H9 (cell line): ENCODE results near the gene ZFAND5. TPM values are rescaled to one million over a fixed set of nuclear protein-coding genes. Genes with fewer than 3 reads are reported as not detected.

Experiments used
- DNase-seq: peaks from one replicate; pipeline ENCODE4 v3.0.0-alpha.2; 2017
- H2AFZ ChIP-seq: one replicate; pipeline ENCODE4 v1.6.1; 2013; ENCODE audit warnings: mild to moderate bottlenecking, low read length, control low read depth, moderate library complexity
- H2AK5ac ChIP-seq: 2 replicates; pipeline ENCODE4 v1.6.1; 2013; ENCODE audit warnings: low read length, control low read depth, mixed read lengths; ENCODE audit not compliant: insufficient read length
- H2BK120ac ChIP-seq: one replicate; pipeline ENCODE4 v1.6.1; 2013; ENCODE audit warnings: low read depth, mild to moderate bottlenecking, low read length, control low read depth, inconsistent platforms; ENCODE audit not compliant: poor library complexity, severe bottlenecking
- H2BK12ac ChIP-seq: 2 replicates; pipeline ENCODE4 v1.6.1; 2013; ENCODE audit warnings: low read length, control low read depth, mixed read lengths, low read depth; ENCODE audit not compliant: insufficient read length
- H2BK15ac ChIP-seq: 2 replicates; pipeline ENCODE4 v1.6.1; 2013; ENCODE audit warnings: low read depth, low read length, control low read depth
- H2BK20ac ChIP-seq: one replicate; pipeline ENCODE4 v1.6.1; 2013; ENCODE audit warnings: low read depth, mild to moderate bottlenecking, low read length, control low read depth, inconsistent platforms; ENCODE audit not compliant: poor library complexity, severe bottlenecking
- H2BK5ac ChIP-seq: 2 replicates; pipeline ENCODE4 v1.6.1; 2013; ENCODE audit warnings: low read length, control low read depth, mixed read lengths; ENCODE audit not compliant: insufficient read length
- H3K14ac ChIP-seq: 2 replicates; pipeline ENCODE4 v1.6.1; 2013; ENCODE audit warnings: low read length, control low read depth; ENCODE audit not compliant: insufficient read depth
- H3K18ac ChIP-seq: 2 replicates; pipeline ENCODE4 v1.6.1; 2013; ENCODE audit warnings: low read depth, mild to moderate bottlenecking, mixed read lengths, low read length, control low read depth; ENCODE audit not compliant: insufficient read length
- H3K23ac ChIP-seq: 2 replicates; pipeline ENCODE4 v1.6.1; 2013; ENCODE audit warnings: low read length, control low read depth, mixed read lengths, low read depth; ENCODE audit not compliant: insufficient read length
- H3K23me2 ChIP-seq: 2 replicates; pipeline ENCODE4 v1.6.1; 2013; ENCODE audit warnings: low read depth, mild to moderate bottlenecking, mixed read lengths, low read length, control low read depth; ENCODE audit not compliant: insufficient read length, poor library complexity, severe bottlenecking
- H3K27ac ChIP-seq: 2 replicates; pipeline ENCODE4 v1.5.1; 2013; ENCODE audit warnings: low read length, control low read depth, mixed read lengths, low read depth; ENCODE audit not compliant: insufficient read length
- H3K27me3 ChIP-seq: 2 replicates; pipeline ENCODE4 v1.6.1; 2013; ENCODE audit warnings: low read length, control low read depth, inconsistent platforms; ENCODE audit not compliant: insufficient read depth
- H3K4ac ChIP-seq: 2 replicates; pipeline ENCODE4 v1.6.1; 2013; ENCODE audit warnings: low read depth, mild to moderate bottlenecking, control low read depth, inconsistent platforms, low read length, moderate library complexity
- H3K4me1 ChIP-seq: 2 replicates; pipeline ENCODE4 v1.6.1; 2013; ENCODE audit warnings: low read length, control low read depth, inconsistent platforms; ENCODE audit not compliant: insufficient read depth
- H3K4me2 ChIP-seq: 2 replicates; pipeline ENCODE4 v1.6.1; 2013; ENCODE audit warnings: low read length, control low read depth, mixed read lengths; ENCODE audit not compliant: insufficient read length, insufficient read depth
- H3K56ac ChIP-seq: 2 replicates; pipeline ENCODE4 v1.6.1; 2013; ENCODE audit warnings: low read depth, mild to moderate bottlenecking, mixed read lengths, low read length, control low read depth; ENCODE audit not compliant: insufficient read length
- H3K79me1 ChIP-seq: 2 replicates; pipeline ENCODE4 v1.6.1; 2013; ENCODE audit warnings: low read depth, mild to moderate bottlenecking, moderate library complexity, low read length, control low read depth, inconsistent platforms; ENCODE audit not compliant: insufficient read depth, poor library complexity, severe bottlenecking
- H3K79me2 ChIP-seq: 2 replicates; pipeline ENCODE4 v1.6.1; 2013; ENCODE audit warnings: low read length, control low read depth, inconsistent platforms; ENCODE audit not compliant: insufficient read depth
- H3K9ac ChIP-seq: 2 replicates; pipeline ENCODE4 v1.6.1; 2013; ENCODE audit warnings: low read length, control low read depth, mixed read lengths; ENCODE audit not compliant: insufficient read length; ENCODE audit errors: extremely low read depth
- H3K9me3 ChIP-seq: one replicate; pipeline ENCODE4 v1.6.1; 2013; ENCODE audit warnings: low read depth, low read length, inconsistent platforms; ENCODE audit not compliant: control insufficient read depth
- H3T11ph ChIP-seq: one replicate; pipeline ENCODE4 v1.6.1; 2013; ENCODE audit warnings: mild to moderate bottlenecking, low read length, control low read depth, inconsistent platforms
- H4K20me1 ChIP-seq: one replicate; pipeline ENCODE4 v1.6.1; 2013; ENCODE audit not compliant: control insufficient read depth, insufficient read length, insufficient read depth
- H4K5ac ChIP-seq: 2 replicates; pipeline ENCODE4 v1.6.1; 2013; ENCODE audit warnings: low read depth, mild to moderate bottlenecking, mixed read lengths, low read length, control low read depth; ENCODE audit not compliant: insufficient read length
- H4K8ac ChIP-seq: replicated peaks from 2 replicates; pipeline ENCODE4 v1.6.1; 2013; ENCODE audit warnings: low read length, control low read depth, mixed read lengths, low read depth; ENCODE audit not compliant: insufficient read length
- H4K91ac ChIP-seq: 2 replicates; pipeline ENCODE4 v1.6.1; 2013; ENCODE audit warnings: low read depth, mild to moderate bottlenecking, moderate library complexity, mixed read lengths, low read length, control low read depth; ENCODE audit not compliant: insufficient read length
- H3K27ac Mint-ChIP-seq, 3 experiments: 2 replicates in 2 of 3; 3 replicates in 1 of 3; pipeline ENCODE4 v1.8.0; 2020 to 2021; ENCODE audit warnings: mixed read lengths in 3 of 3, mild to moderate bottlenecking in 1 of 3, moderate library complexity in 1 of 3
- H3K27me3 Mint-ChIP-seq: 2 replicates; pipeline ENCODE4 v1.8.0; 2021; ENCODE audit warnings: low read depth, mild to moderate bottlenecking, moderate library complexity, mixed read lengths
- H3K36me3 Mint-ChIP-seq, 3 experiments: 2 replicates in 2 of 3; 3 replicates in 1 of 3; pipeline ENCODE4 v1.8.0; 2020 to 2021; ENCODE audit warnings: low read depth in 3 of 3, mixed read lengths in 3 of 3; ENCODE audit not compliant: insufficient read depth in 1 of 3
- H3K4me1 Mint-ChIP-seq, 2 experiments: 2 replicates each; pipeline ENCODE4 v1.8.0; 2020; ENCODE audit warnings: mixed read lengths in 2 of 2
- H3K4me3 Mint-ChIP-seq, 2 experiments: 2 replicates in 1 of 2; 3 replicates in 1 of 2; pipeline ENCODE4 v1.8.0; 2020 to 2021; ENCODE audit warnings: mild to moderate bottlenecking in 2 of 2, mixed read lengths in 2 of 2, moderate library complexity in 1 of 2
- H3K9me3 Mint-ChIP-seq, 2 experiments: 2 replicates in 1 of 2; 3 replicates in 1 of 2; pipeline ENCODE4 v1.8.0; 2020; ENCODE audit warnings: mild to moderate bottlenecking in 2 of 2, mixed read lengths in 2 of 2, moderate library complexity in 1 of 2
- WGBS: extraction: QIAGEN DNeasy Blood & Tissue Kit; methylation state at CpG from one replicate; pipeline ENCODE4 v1.1.7; 2013; ENCODE audit warnings: missing lambda C conversion rate, low lambda C conversion rate, mixed read lengths; ENCODE audit not compliant: insufficient read length; ENCODE audit errors: extremely low coverage; 5-methylcytosine and 5-hydroxymethylcytosine counted together
- total RNA-seq: library from RNA; stranded (reverse); gene quantifications from 2 replicates; pipeline ENCODE4 v1.2.1, GENCODE V29; 2021
- TF ChIP-seq, protein P1 (sequence below): fragments of 200-600 bp; sonication (generic); conservative IDR thresholded peaks from 3 replicates; pipeline ENCODE4 v1.8.0; 2021; ENCODE audit warnings: antibody characterized with exemption, mild to moderate bottlenecking

Gene ZFAND5
- total RNA-seq, 1 experiment from 2014 or later: 304 TPM

DNA sequence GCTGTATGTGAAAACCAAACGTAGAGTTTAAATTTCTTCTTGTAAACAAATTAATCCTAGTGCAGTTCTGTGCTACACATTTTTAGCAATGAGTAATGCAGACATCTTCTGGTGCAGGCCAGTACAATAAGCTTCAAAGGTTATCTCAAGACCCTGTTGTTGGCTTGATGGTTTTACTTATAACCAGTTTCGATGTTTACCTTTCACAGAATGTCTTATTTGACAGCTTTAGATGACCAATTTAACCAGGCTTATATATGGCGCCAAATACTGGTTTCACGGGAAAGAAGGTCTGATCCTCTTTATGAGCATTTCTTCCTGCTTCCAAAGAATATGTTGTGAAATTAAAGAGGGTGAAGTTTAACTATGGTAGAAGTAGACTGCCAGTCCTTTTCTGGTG lies 9.9 kb downstream of the ZFAND5 start:
- Histone ChIP-seq H3K9ac (no peak overlapping the region), H3K14ac (no peak overlapping the region), H2AK5ac (no peak overlapping the region), H3K4me2 (no peak overlapping the region), H2BK12ac (no peak overlapping the region), H4K5ac (no peak overlapping the region), H3K27ac (no peak overlapping the region), H2BK20ac (no peak overlapping the region), H4K8ac (no peak overlapping the region), H3K4ac (no peak overlapping the region), H2BK15ac (no peak overlapping the region), H2BK120ac (no peak overlapping the region), H3K27me3 (no peaks in the 10 kb centered on the region), H3T11ph (no peak overlapping the region), H2BK5ac (no peak overlapping the region), H3K4me1 (no peaks in the 10 kb centered on the region), H3K79me1 (peaks cover 4% of the 10 kb centered on the region), H3K79me2 (peaks cover 21% of the 10 kb centered on the region; the same call in 1 of the 2 replicates), H3K9me3 (no peaks in the 10 kb centered on the region), H4K20me1 (no peaks in the 10 kb centered on the region), H3K23ac (no peak overlapping the region), H3K23me2 (no peaks in the 10 kb centered on the region), H3K18ac (no peak overlapping the region), H3K56ac (no peak overlapping the region), H2AFZ (no peak overlapping the region), H4K91ac (no peak overlapping the region)
- DNase-seq: no peak
- TF ChIP-seq, protein P1, sequence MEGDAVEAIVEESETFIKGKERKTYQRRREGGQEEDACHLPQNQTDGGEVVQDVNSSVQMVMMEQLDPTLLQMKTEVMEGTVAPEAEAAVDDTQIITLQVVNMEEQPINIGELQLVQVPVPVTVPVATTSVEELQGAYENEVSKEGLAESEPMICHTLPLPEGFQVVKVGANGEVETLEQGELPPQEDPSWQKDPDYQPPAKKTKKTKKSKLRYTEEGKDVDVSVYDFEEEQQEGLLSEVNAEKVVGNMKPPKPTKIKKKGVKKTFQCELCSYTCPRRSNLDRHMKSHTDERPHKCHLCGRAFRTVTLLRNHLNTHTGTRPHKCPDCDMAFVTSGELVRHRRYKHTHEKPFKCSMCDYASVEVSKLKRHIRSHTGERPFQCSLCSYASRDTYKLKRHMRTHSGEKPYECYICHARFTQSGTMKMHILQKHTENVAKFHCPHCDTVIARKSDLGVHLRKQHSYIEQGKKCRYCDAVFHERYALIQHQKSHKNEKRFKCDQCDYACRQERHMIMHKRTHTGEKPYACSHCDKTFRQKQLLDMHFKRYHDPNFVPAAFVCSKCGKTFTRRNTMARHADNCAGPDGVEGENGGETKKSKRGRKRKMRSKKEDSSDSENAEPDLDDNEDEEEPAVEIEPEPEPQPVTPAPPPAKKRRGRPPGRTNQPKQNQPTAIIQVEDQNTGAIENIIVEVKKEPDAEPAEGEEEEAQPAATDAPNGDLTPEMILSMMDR: no peak
- Mint-ChIP-seq H3K27ac (peak overlapping the region in 1 of 3 experiments; percentile 76; a peak in 2 of 7 replicates), H3K36me3 (peaks cover 50 to 65% (median 65%) of the 10 kb centered on the region in 3 experiments), H3K4me1 (peaks cover 19 to 34% of the 10 kb centered on the region in 2 experiments), H3K4me3 (no peak overlapping the region), H3K27me3 (no peaks in the 10 kb centered on the region), H3K9me3 (no peaks in the 10 kb centered on the region)
- WGBS: no CpG with 5 or more reads among the region's 4 CpGs
